Left lung (tissue), 10 donors: ENCODE data around the gene KIF6. TPM values are rescaled to one million over a fixed set of nuclear protein-coding genes. Genes with fewer than 3 reads are reported as not detected.

ENCODE experiments used
- ATAC-seq: fragments of 200-7000 bp; cut with Tn5 transposase; one replicate; pipeline ENCODE4 v1.9.1; 2020; ENCODE audit warnings: moderate library complexity
- DNase-seq, 4 donors: peaks; one replicate each; pipeline ENCODE4 v3.0.0-alpha.2; 2013 to 2020
- H3K27ac ChIP-seq, 2 donors: fragments of 200-600 bp; sonication (generic) in 1 of 2; one replicate each; pipeline versions ENCODE4 v1.5.0 to v1.8.0; 2020 to 2021
- H3K27me3 ChIP-seq, 2 donors: fragments of 200-600 bp; sonication (generic) in 1 of 2; one replicate each; pipeline versions ENCODE4 v1.5.0 to v1.8.0; 2020 to 2021
- H3K36me3 ChIP-seq, 2 donors: fragments of 200-600 bp; sonication (generic) in 1 of 2; one replicate each; pipeline versions ENCODE4 v1.5.0 to v1.8.0; 2020 to 2021
- H3K4me1 ChIP-seq, 2 donors: fragments of 200-600 bp; one replicate each; pipeline ENCODE4 v1.8.0; 2021
- H3K4me3 ChIP-seq, 2 donors: fragments of 200-600 bp; sonication (generic) in 1 of 2; one replicate each; pipeline versions ENCODE4 v1.5.0 to v1.8.0; 2020 to 2021; ENCODE audit warnings: mild to moderate bottlenecking in 1 of 2
- H3K9me3 ChIP-seq, 2 donors: fragments of 200-600 bp; sonication (generic) in 1 of 2; one replicate each; pipeline versions ENCODE4 v1.5.0 to v1.8.0; 2020 to 2021
- CTCF ChIP-seq, 2 donors: fragments of 200-600 bp; sonication (generic) in 1 of 2; IDR thresholded peaks; one replicate each; pipeline versions ENCODE4 v1.5.0 to v1.8.0; 2021; ENCODE audit warnings: antibody characterized with exemption in 2 of 2
- intact Hi-C, 2 donors: fragments of 100-400 bp; cut with DNase I; formaldehyde crosslinking; loops; one replicate each; pipeline versions ENCODE4 v1.11.2 to v1.14.2; 2022
- polyA plus RNA-seq, 6 donors: library from polyadenylated mRNA; unstranded; fragments of 120-200 nt; gene quantifications; one replicate each; pipeline ENCODE4 v1.2.1, GENCODE V29; 2013; ENCODE audit not compliant: insufficient read length in 6 of 6
- total RNA-seq, 2 donors: library from RNA; stranded (reverse); fragmentation: NEBNext Ultra II Directional; extraction: Animal tissue kit (Norgen Biotek cat#: 25700); gene quantifications; one replicate each; pipeline ENCODE4 v1.2.1, GENCODE V29; 2021
- donor health status: DM: no; HTN: yes; CAD: no.
- donor health status: DM: no; HTN: no; CAD: no.

Gene KIF6
- total and polyA plus RNA-seq, 8 donors: 0.93 to 4.4 (median 2.8) TPM

- H3K27ac ChIP-seq: no peak overlapping the region
- H3K36me3 ChIP-seq: no peaks in the 10 kb centered on the region
- no peaks in the 10 kb centered on the region for H3K27me3 ChIP-seq
- ATAC-seq (no peak), DNase-seq (no peak)
- H3K4me3 ChIP-seq: no peak overlapping the region
- no peaks in the 10 kb centered on the region for H3K4me1 ChIP-seq
- no peaks in the 10 kb centered on the region for H3K9me3 ChIP-seq
- no peak for TF ChIP-seq CTCF (IDR thresholded peaks at IDR 0.05)
- intact Hi-C loops: no loop called here
These were observed 17.1 kb downstream of the KIF6 start for GRCh38 chr6:39707962-39708683.

DNA sequence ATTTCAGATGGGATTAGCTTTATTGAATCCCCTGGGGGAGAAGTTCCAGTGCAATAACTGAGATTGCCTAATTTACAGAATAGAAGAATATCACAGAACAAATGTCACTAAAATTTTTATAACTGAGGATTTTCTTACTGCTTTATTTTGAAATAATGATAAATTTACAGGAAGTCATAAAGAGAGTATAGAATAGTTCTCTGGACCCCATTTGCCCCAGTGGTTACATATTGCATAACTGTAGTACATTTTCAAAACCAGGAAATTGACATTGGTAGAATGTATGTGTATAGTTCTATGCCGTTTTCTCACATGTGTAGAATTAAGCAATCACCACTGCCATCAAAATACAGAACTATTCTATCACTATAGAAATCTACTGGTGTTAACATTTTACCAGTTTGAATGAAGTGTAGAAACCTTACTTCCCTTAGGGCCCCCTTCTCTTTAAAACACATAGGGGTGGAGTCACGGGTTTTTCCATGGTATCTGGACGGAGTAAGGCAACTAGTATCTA lies 18.3 kb downstream of the KIF6 start:
- ATAC-seq: no peak
- Histone ChIP-seq H3K4me3 (no peak overlapping the region), H3K27ac (no peak overlapping the region), H3K27me3 (no peaks in the 10 kb centered on the region), H3K9me3 (no peaks in the 10 kb centered on the region), H3K36me3 (no peaks in the 10 kb centered on the region), H3K4me1 (no peaks in the 10 kb centered on the region)
- no peak for DNase-seq
- TF ChIP-seq CTCF (IDR thresholded peaks at IDR 0.05): no peak
- intact Hi-C loops: no loop called here

DNA sequence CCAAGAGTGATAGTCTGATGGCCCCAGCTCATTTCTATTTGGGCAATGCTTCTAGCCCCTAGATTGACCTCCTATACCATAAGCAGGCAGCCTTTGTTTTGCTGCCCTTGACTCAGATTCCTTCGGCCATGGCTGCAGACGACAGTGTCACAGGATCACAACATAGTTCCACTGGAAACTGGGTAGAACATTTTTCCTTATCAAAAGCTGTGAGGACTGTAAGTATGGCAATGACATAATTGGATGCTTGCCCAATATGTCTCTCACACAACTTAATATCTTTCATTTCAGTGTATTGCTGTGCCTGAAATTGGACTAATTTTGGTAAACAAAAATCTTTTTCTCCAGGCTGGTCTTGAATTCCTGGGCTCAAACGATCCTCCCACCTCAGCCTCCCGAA lies 22.9 kb downstream of the KIF6 start:
- TF ChIP-seq CTCF (IDR thresholded peaks at IDR 0.05): no peak
- ATAC-seq: no peak
- Histone ChIP-seq H3K4me3 (no peak overlapping the region), H3K4me1 (no peaks in the 10 kb centered on the region), H3K27ac (no peak overlapping the region), H3K36me3 (no peaks in the 10 kb centered on the region), H3K9me3 (no peaks in the 10 kb centered on the region), H3K27me3 (no peaks in the 10 kb centered on the region)
- no peak for DNase-seq
- intact Hi-C loops: no loop called here

- no peak for ATAC-seq
- Histone ChIP-seq H3K9me3 (no peaks in the 10 kb centered on the region), H3K4me3 (no peak overlapping the region), H3K27ac (no peak overlapping the region), H3K27me3 (no peaks in the 10 kb centered on the region), H3K4me1 (no peaks in the 10 kb centered on the region), H3K36me3 (no peaks in the 10 kb centered on the region)
- intact Hi-C loops: no loop called here
- DNase-seq: no peak
- no peak for TF ChIP-seq CTCF (IDR thresholded peaks at IDR 0.05)
These were observed 24.8 kb downstream of the KIF6 start for GRCh38 chr6:39700362-39700761.

GRCh38 chr6:39698789-39699188 lies 26.4 kb downstream of the KIF6 start:
- no peaks in the 10 kb centered on the region for H3K27me3 ChIP-seq
- no peak overlapping the region for H3K4me3 ChIP-seq
- DNase-seq: no peak
- no peak overlapping the region for H3K27ac ChIP-seq
- no peak for TF ChIP-seq CTCF (IDR thresholded peaks at IDR 0.05)
- no peaks in the 10 kb centered on the region for H3K4me1 ChIP-seq
- intact Hi-C loops: no loop called here
- no peaks in the 10 kb centered on the region for H3K9me3 ChIP-seq
- ATAC-seq: no peak
- H3K36me3 ChIP-seq: no peaks in the 10 kb centered on the region
